Stomach smooth muscle (tissue), 2 donors: ENCODE data around the gene TP63.

Experiments
- H3K27ac ChIP-seq: one replicate; pipeline ENCODE4 v1.7.0; 2013; ENCODE audit warnings: mild to moderate bottlenecking, low read length, inconsistent platforms
- H3K27me3 ChIP-seq, 2 donors: one replicate each; pipeline ENCODE4 v1.7.0; 2013; ENCODE audit warnings: low read length in 2 of 2; ENCODE audit not compliant: insufficient read depth in 2 of 2, control insufficient read depth in 1 of 2
- H3K36me3 ChIP-seq, 2 donors: one replicate each; pipeline ENCODE4 v1.7.0; 2013; ENCODE audit warnings: low read length in 2 of 2; ENCODE audit not compliant: control insufficient read depth in 2 of 2, insufficient read depth in 2 of 2
- H3K4me1 ChIP-seq: one replicate; pipeline ENCODE4 v1.7.0; 2013; ENCODE audit warnings: low read length; ENCODE audit not compliant: control insufficient read depth, insufficient read depth
- H3K4me3 ChIP-seq, 2 donors: one replicate each; pipeline ENCODE4 v1.7.0; 2013; ENCODE audit warnings: low read length in 2 of 2
- H3K9ac ChIP-seq, 2 donors: one replicate each; pipeline ENCODE4 v1.7.0; 2013; ENCODE audit warnings: low read length in 2 of 2, mild to moderate bottlenecking in 1 of 2
- H3K9me3 ChIP-seq, 2 donors: one replicate each; pipeline ENCODE4 v1.7.0; 2013; ENCODE audit warnings: low read length in 2 of 2; ENCODE audit not compliant: control insufficient read depth in 2 of 2
- donor health status: healthy.
- donor health status: Pancreatic carcinoma.

TP63 gene

DNA sequence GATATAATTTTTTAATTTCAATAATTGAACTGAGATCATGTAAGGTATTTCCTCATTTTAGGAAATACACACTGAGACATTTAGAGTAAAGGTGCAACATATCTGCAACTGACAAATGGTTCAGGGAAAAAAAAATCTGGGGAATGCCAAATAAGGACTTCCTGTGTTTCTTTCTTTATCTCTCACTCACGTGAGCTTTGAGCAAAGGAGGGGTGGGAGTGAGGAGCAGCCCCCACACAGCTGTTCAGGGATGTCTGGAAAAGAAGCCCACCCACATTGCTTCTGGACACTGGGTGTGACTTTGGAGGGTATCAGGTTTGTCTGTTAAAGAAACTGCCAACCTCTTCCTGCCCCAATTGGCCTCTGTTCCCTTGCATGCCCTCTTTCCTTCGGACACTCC is 5.6 kb upstream of the TP63 start:
- Histone ChIP-seq H3K27me3 (no peaks in the 10 kb centered on the region), H3K4me1 (no peaks in the 10 kb centered on the region), H3K9me3 (no peaks in the 10 kb centered on the region), H3K36me3 (no peaks in the 10 kb centered on the region), H3K9ac (no peak overlapping the region), H3K27ac (no peak overlapping the region), H3K4me3 (no peak overlapping the region)

DNA sequence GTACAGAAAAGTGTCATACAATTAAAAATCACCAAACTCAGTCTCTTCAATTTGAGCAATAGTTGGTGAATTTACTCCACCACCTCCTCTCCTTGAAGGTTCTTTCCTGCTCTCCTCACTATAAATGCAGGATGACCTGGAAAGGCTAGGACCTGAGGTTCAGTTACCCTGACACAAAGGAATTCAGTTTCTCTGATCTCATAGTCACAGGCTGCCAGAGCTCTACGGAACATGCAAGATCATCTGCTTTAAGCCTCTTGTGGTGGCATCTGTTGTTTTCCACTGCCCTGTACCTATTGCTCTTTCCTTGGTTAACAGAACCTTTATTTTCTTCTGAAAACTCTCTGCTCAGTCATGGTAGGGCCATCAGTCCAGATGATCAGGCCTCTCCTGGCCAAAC is 4.9 kb upstream of the TP63 start:
- H3K36me3 ChIP-seq: no peaks in the 10 kb centered on the region
- H3K27ac ChIP-seq: no peak overlapping the region
- no peaks in the 10 kb centered on the region for H3K27me3 ChIP-seq
- H3K9ac ChIP-seq: no peak overlapping the region
- H3K4me3 ChIP-seq: no peak overlapping the region
- H3K9me3 ChIP-seq: no peaks in the 10 kb centered on the region
- H3K4me1 ChIP-seq: no peaks in the 10 kb centered on the region

DNA sequence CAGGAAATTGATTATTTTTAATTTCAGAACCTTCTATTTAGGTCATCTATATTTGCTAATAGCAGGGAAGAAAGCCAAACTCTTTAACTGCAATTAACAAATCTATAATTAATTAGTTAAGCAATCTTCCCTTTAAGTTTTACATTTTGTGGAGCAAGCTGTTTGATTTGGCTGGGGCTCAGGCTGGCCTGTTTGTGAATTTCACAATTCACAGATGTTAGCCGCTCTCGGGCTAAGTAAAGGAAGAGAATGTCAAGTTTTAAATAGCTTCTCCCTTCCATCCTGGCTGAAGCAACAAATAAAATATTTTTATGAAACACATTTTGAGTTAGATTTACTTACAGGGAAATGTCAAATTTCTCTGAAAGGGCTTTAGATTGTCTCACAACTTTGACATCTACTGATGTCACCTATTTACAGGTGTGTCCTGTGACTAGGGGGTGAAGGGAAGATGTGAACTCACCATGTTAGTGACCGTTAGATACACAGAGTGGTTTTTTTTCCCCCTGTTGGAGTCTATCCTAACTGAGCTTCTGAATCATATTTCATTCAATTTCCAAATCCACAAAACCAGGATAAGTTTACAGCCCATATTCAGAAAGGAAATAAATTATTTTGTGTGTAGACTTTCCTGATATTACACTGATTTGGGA is 1.3 kb upstream of the TP63 start:
- Histone ChIP-seq H3K9ac (no peak overlapping the region), H3K4me3 (no peak overlapping the region), H3K4me1 (no peaks in the 10 kb centered on the region), H3K27me3 (no peaks in the 10 kb centered on the region), H3K36me3 (no peaks in the 10 kb centered on the region), H3K27ac (no peak overlapping the region), H3K9me3 (no peaks in the 10 kb centered on the region)

DNA sequence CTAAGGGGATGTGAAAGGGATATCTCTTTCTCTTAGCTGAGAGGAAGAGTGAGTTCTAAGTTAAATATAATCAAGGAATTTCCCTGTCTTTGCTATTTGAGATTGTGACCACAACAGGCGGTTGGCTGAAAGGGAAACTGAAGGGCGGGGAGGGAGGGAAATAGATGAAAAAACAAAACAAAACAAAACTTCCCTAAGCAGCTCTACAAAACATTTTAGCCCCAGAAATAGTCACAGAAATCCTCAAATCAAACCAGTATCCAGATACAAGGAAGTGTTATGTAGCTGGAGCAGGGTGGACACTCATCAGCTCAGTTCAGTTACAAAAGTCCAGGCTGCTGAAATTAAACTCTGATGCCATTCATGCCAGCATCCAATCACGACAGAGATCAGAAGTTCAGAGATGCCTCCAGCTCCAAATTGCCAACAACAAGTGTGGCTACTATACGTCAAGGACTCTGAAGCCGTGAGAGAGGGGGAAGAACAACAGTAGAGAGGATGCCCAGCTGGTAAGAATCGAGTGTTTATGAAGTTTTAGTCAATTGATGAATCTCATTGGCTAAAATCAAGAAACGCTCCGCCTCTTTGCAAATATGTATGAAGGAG is 319 bp upstream of the TP63 start:
- no peaks in the 10 kb centered on the region for H3K27me3 ChIP-seq
- no peak overlapping the region for H3K9ac ChIP-seq
- no peak overlapping the region for H3K27ac ChIP-seq
- H3K4me1 ChIP-seq: no peaks in the 10 kb centered on the region
- H3K36me3 ChIP-seq: no peaks in the 10 kb centered on the region
- H3K4me3 ChIP-seq: no peak overlapping the region
- H3K9me3 ChIP-seq: no peaks in the 10 kb centered on the region

DNA sequence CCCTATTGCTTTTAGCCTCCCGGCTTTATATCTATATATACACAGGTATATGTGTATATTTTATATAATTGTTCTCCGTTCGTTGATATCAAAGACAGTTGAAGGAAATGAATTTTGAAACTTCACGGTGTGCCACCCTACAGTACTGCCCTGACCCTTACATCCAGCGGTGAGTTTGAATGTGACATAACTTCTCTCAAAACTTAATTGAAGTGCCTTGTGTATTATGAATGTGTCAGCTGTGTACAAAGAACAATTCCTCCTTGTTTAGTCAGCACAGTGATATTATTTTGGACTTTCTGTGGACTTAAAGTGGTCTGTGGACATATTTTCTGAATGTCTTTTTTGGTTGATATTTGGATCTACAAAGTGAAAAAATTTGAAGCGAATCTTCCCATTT is 220 bp downstream of the TP63 start:
- Histone ChIP-seq H3K9me3 (no peaks in the 10 kb centered on the region), H3K9ac (no peak overlapping the region), H3K36me3 (no peaks in the 10 kb centered on the region), H3K27ac (no peak overlapping the region), H3K4me3 (no peak overlapping the region), H3K4me1 (no peaks in the 10 kb centered on the region), H3K27me3 (no peaks in the 10 kb centered on the region)

DNA sequence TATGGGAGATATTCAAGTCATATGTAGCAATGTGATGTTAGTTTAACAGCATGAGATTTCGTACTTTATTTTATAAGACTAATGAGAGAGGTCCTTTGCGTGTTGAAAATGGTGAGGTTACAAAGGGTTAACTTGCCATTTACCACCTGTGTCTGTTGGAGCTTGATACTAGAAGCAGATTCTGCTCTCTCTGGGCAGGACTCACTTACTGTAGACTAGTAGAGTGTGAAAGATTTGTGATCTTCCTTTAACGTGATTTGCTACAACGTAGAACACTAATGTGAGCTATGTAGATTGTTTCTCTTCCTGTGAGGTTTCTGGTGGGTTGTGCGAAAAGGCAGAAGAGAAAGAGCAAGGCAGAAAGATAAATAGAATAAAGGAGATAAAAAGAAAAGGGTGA is 1.1 kb downstream of the TP63 start:
- no peaks in the 10 kb centered on the region for H3K9me3 ChIP-seq
- H3K9ac ChIP-seq: no peak overlapping the region
- no peaks in the 10 kb centered on the region for H3K4me1 ChIP-seq
- H3K27ac ChIP-seq: no peak overlapping the region
- H3K27me3 ChIP-seq: no peaks in the 10 kb centered on the region
- no peak overlapping the region for H3K4me3 ChIP-seq
- no peaks in the 10 kb centered on the region for H3K36me3 ChIP-seq

DNA sequence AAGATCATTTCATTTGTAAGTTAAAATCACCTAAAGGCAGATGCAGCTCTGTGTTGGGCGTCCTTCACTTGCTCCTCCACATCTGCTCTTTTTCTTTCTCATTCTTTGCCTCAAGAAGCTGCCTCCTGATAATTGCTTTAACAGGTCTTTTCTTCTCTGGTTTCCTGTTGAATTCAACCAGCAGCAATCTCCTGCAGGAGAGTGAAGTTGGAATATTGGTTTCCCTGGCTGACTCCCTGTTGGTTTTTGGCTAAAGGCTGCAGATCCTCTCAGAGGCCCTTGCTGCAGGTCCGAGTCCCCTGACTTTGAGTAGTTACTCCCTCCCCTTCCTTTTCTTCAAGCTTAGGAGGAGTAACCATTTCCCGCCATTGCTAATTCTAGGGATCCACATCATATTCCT is 4.2 kb downstream of the TP63 start:
- Histone ChIP-seq H3K36me3 (no peaks in the 10 kb centered on the region), H3K9ac (no peak overlapping the region), H3K9me3 (no peaks in the 10 kb centered on the region), H3K4me3 (no peak overlapping the region), H3K4me1 (no peaks in the 10 kb centered on the region), H3K27me3 (no peaks in the 10 kb centered on the region), H3K27ac (no peak overlapping the region)

DNA sequence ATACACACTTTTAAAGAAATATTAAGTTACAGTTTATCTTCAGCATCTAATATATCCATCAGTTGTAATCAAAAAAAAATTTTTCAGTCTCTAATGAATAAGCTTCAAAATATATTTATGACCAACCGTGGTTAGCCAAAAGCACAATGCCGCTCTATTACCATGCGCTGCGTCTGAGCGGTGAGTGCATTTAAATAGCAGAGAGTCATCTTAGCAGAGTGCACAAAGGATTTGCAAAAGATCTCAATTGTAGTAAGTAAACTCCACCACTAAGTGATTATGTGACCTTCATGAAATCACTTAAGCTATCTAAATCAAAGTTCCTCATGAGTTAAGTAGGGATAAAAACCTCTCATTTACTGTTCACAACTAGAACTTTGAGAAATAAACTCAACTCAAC is 4.9 kb downstream of the TP63 start:
- Histone ChIP-seq H3K4me3 (no peak overlapping the region), H3K27ac (no peak overlapping the region), H3K9me3 (no peaks in the 10 kb centered on the region), H3K36me3 (no peaks in the 10 kb centered on the region), H3K9ac (no peak overlapping the region), H3K27me3 (no peaks in the 10 kb centered on the region), H3K4me1 (no peaks in the 10 kb centered on the region)

DNA sequence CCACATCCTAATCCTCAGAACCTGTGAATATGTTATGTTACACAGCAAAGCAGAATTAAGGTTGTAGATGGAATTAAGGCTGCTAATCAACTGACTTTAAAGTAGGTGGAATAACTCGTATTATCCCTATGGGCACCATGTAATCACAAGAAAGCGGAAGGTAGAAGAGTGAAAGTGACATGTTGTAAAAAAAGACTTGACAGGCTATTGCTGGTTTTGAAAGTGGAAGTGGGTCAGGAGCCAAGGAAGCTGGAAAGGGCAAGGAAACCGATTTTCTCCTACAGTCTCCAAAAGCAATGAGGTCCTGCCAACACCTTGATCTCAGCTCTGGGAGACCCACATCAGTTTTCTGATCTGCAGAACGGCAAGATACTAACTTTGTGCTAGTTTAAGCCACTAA is 6.6 kb downstream of the TP63 start:
- Histone ChIP-seq H3K27me3 (no peaks in the 10 kb centered on the region), H3K4me1 (no peaks in the 10 kb centered on the region), H3K36me3 (no peaks in the 10 kb centered on the region), H3K9me3 (no peaks in the 10 kb centered on the region), H3K27ac (no peak overlapping the region), H3K9ac (no peak overlapping the region), H3K4me3 (no peak overlapping the region)

DNA sequence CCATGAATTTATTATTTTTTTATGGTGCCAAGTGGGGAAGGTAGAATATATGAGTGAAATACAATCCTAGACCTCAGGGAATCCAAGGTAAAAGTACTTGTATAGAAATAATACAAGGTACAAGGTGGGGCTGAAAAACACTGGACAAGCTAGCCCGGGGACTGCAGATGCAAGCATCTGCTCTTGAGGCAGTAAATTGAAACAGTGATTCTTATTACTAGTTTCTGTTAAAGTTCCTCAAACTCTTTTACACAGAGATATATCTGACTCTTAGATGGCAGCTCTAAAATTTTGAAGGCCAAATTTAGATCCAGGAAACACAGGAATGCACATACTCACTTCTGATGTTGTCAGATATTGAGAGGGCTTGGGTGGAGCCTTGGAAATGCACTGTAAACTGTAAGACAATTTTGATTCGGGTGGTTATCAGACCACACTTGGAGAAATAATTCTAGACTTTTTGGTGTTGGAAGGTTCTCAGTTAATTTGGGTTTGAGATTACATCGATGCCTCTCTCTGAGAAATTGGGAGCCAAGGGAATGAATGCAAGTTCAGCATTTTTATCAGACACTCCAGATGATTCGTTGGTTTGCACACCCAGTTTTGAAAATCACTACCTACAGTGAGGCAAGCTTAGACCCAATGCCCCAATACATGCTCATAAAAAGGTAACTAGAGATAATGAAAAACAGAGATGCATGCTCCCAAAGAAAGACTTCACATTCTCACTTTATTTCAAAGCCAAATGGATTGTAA is 7.3 kb downstream of the TP63 start:
- H3K4me3 ChIP-seq: no peak overlapping the region
- no peak overlapping the region for H3K9ac ChIP-seq
- no peaks in the 10 kb centered on the region for H3K9me3 ChIP-seq
- H3K36me3 ChIP-seq: no peaks in the 10 kb centered on the region
- H3K27ac ChIP-seq: no peak overlapping the region
- H3K4me1 ChIP-seq: no peaks in the 10 kb centered on the region
- no peaks in the 10 kb centered on the region for H3K27me3 ChIP-seq

DNA sequence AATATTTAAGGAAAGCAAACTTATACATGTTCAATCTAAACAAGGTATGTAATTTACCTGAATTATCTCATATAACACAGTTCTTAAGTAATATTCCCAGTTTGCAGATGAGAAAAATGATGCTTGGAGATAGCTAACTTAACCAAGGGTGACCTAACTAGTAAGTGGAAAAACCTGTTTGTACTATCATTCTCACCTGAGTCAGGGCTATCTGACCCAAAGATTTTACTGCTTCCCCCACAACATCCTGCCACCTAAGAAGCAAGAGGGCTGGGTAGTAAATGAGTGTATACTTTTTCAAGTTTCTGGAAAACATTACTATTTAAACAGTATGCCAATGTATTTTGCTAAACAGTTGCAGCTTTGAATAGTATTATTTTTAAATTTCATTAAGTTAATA is 10.6 kb downstream of the TP63 start:
- H3K36me3 ChIP-seq: no peaks in the 10 kb centered on the region
- H3K9me3 ChIP-seq: no peaks in the 10 kb centered on the region
- no peaks in the 10 kb centered on the region for H3K4me1 ChIP-seq
- no peak overlapping the region for H3K27ac ChIP-seq
- no peak overlapping the region for H3K9ac ChIP-seq
- H3K4me3 ChIP-seq: no peak overlapping the region
- H3K27me3 ChIP-seq: no peaks in the 10 kb centered on the region
